Stimulated activated CD4-positive, alpha-beta T cell treated with anti-CD3 and anti-CD28 coated beads, TNF-alpha, amount 100 ng/mL, for 48 hours (primary cell): ENCODE data around the gene DNM1.
"Not testable (repeated sequence)": the region's sequence is repeated elsewhere in the genome, so short reads cannot be mapped to it uniquely, and the experiment has no call there.

ENCODE experiments used
- DNase-seq, 3 donors: peaks; one replicate each; pipeline ENCODE4 v3.0.0-alpha.2; 2020; ENCODE audit warnings: low read depth in 3 of 3

DNM1 gene

DNA sequence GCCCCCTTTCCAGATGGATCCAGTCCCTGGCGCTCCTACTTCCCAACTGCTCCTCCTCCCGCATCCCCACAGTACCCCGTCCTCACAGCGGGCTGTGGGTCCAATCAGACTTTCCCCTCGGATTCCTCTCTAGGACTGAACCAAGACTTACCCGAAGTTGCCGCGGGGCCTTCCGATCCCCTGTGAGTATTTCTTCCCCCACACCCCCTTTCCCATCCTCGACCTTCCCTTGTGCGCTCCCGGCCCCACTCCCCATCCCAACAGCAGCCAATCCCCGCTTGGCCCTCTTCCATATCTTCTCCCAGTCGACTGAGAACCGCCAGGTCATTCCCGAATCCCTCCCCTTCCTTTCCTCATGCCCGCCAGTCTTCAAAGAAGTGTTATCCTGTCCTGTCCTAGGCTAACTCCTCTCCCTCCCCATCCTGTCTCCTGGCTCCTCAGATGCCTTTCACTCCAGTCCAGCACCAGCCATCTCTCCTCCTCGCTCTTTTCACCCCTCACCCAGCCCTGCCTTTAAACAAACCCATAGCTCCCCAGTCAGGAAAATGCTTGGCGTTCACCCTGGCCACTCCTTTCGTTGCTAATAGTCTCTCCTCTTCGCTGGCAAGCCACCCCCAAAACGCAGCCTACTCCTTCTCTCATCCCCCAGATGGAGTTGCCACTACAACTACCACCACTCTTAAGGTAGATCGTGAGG is 73.5 kb downstream of the DNM1 start:
- DNase-seq: no peak

DNA sequence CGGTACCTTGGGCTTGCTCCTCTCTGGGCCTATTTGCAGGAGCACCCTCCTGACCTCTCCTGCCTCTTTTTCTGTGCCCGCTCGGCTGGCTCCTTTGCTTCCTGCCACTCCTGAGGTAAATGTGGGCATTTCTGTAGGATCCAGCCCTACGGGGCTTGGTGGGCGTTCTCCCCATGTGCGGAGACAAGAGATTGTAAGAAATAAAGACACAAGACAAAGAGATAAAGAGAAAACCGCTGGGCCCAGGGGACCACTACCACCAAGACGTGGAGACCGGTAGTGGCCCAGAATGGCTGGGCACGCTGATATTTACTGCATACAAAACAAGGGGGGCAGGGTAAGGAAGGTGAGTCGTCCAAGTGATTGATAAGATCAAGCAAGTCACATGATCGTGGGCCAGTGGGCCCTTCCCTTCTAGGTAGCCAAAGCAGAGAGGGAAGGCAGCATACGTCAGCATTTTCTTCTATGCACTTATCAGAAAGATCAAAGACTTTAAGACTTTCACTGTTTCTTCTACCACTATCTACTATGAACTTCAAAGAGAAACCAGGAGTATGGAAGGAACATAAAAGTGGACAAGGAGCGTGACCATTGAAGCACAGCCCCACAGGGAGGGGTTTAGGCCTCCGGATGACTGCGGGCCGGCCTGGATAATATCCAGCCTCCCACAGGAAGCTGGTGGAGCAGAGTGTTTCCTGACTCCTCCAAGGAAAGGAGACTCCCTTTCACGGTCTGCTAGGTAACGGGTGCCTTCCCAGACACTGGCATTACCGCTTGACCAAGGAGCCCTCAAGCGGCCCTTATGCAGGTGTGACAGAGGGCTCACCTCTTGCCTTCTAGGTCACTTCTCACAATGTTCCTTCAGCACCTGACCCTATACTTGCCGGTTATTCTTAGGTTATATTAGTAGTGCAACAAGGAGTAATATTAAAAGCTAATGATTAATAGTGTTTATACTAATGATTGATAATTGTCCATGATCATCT is 76.2 kb downstream of the DNM1 start:
- not testable (repeated sequence) for DNase-seq

DNA sequence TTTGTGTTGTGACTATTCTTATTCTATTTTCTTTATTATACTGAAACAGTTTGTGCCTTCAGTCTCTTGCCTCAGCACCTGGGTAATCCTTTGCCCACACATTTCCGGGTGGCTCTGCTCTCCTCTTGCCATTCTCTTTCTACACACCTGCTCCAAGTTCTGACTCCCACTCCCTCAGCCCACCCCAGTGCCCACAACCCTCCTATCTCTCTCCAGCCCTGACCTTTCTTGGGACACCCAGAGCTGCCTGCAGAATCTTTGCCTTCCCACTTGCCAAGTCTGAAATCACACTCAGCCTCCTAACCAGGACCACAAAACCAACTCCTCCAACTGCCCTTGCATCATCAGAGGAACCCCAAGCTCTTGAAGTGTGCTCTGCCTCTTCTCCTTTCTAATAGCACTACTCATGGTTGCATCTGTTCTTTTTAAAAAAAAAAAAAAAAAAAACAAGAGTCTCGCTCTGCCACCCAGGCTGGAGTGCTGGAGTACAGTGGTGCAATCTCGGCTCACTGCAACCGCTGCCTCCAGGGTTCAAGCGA is 77.0 kb downstream of the DNM1 start:
- no peak for DNase-seq

DNA sequence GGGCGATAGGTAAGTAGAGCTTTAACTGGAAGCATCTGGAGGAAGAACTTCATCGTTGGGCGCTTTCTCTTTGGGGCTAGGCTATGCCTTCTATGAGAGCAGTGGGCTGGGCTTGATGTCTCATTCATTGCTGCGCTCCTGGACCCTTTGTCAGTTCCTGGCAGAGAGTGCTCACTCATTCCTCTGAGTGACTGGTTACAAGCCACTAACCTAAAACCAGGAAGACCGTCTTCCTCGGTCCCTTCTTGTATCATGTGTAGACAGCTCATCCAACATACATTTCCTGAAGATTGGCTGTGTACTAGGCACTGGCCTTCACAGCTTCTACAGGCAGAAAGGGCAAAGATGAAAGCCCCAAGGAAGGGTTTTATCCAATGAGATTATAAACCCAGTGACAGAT is 79.3 kb downstream of the DNM1 start:
- DNase-seq: no peak

DNA sequence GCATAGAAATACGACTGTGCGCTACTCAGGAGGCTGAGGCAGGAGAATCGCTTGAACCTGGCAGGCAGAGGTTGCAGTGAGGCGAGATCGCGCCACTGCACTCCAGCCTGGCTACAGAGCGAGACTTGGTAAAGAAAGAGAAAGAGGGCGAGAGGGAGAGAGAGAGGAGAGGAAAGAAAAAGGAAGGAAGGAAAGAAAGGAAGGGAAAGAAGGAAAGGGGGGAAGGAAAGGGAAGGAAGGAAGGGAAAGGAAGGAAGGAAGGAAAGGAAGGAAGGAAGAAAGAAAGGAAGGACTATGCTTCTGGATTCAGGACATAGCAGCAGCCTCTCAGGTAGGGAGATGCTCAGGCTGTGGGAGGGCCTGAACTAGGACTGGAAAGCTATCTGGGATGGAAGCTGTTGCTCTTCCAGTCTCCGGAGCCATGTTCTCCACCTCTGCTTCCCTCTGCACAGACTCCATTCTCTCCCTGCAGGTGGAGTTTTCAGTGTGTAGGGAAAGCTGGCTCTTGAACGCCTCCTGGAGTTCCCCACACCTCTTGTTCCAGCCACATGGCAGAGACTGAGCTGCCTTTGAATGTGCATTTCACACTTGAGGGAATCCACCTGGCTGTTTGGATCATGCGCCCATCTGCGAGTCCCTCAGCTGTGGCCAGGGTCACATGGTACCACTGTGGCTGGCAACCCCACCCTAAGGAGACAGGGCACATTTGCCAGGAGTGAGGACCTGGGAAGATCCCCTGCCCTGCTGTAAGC is 82.0 kb downstream of the DNM1 start:
- no peak for DNase-seq

DNA sequence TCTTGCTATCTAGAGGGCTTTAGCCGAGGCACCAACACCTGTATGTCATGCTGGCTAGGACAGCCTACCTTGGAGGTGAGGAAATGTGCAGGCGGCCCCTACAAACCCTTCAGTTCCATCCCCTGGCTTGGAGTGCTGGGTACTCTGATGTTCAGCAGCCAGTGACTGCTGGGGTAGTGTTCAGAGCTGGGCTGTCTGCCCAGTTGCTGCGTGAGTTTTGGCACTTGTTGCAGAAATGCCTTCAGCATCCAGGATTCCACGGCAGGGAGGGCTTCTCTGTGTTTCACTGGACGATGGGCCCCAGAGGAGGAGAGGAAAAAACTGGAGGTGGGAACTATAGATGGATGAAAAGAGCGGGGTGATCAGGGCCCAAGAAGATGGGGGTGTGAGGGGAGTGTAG is 83.3 kb downstream of the DNM1 start:
- no peak for DNase-seq

DNA sequence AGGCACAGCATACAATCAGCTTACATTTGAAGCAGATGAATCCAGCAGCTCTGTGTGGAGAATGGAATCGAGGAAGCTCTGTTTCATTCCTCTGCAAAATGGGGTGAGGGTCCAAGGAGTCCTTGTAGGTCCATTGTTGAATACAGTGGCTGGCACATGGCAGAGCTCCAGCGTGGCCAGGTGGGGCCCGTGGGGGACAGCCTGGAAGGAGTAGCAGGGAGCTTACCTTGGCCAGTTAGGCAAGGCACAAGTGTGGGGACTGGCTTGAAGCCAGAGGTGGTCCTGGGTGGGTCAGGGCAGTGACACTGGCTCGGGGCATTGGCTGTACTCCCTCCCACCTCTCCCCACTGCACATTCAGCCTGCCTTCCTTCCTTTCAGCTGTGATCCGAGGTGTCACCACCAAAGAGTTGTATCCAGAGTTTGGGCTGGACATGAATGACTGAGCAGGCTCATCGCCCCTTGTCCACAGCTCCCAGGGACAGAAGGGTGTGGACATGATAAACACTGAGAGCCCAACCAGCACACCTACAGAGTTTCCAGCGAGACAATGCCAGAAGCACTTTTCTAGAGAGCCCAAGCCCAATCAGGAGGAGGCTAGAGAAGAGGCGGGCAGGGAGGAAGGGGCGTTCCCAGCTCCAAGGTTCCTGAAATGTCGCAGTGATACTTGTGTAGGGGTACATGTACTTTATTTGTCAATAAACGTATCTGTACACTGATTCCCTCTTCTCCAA is 85.3 kb downstream of the DNM1 start:
- no peak for DNase-seq

DNA sequence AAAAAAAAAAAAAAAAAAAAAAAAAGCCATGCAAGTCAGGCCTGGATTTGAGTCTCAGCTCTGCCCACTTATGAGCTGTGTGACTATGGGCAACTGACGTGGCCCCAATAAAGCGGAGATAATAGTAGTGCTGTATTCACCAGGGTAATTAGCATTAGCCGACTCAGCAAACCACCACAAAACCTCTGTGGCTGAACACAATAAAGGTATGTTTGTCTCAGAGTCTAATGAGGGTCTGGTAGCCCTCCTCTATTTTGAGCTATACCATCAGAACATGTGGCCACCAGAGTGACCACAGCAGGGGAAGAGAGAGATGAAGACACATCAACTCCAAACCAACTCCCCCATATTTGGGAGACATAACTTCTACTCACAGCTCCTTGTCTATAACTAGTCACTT is 88.8 kb downstream of the DNM1 start:
- no peak for DNase-seq

DNA sequence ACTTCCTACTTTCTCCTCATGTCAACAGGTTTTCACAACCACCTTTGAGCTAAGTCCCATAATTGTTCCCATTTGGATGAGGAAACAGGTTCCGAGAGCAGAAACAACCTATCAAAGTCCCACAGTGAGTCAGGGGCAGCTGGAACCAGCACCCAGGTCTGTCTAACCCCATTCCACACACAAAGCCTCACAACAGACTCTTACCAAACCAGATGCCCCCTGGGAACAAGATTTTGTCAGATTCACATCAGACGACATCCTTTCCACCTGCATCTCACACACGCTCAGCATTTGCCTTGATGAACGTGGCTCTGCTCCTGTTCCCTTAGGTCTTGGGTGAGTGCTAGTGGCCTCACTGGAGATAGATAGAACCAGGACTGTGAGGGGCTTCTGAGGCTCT is 89.9 kb downstream of the DNM1 start:
- no peak for DNase-seq

DNA sequence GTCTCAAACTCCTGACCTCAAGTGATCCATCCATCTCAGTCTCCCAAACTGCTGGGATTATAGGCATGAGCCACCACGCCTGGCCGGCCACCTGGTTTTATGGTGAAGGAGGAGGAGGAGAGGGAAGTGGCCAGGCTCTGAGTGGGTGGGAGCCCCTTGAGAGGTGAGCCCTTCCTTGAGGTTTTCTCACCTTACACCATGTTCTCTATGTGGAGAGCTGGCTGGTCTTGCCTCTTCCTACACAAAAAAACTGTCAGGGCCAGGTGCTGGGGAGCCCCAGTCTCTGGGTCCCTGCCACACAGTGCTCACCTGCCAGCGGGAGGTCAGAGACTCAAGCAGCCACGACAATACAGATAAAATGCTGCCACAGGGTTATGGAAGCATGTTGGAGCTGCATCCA is 91.0 kb downstream of the DNM1 start:
- no peak for DNase-seq

DNA sequence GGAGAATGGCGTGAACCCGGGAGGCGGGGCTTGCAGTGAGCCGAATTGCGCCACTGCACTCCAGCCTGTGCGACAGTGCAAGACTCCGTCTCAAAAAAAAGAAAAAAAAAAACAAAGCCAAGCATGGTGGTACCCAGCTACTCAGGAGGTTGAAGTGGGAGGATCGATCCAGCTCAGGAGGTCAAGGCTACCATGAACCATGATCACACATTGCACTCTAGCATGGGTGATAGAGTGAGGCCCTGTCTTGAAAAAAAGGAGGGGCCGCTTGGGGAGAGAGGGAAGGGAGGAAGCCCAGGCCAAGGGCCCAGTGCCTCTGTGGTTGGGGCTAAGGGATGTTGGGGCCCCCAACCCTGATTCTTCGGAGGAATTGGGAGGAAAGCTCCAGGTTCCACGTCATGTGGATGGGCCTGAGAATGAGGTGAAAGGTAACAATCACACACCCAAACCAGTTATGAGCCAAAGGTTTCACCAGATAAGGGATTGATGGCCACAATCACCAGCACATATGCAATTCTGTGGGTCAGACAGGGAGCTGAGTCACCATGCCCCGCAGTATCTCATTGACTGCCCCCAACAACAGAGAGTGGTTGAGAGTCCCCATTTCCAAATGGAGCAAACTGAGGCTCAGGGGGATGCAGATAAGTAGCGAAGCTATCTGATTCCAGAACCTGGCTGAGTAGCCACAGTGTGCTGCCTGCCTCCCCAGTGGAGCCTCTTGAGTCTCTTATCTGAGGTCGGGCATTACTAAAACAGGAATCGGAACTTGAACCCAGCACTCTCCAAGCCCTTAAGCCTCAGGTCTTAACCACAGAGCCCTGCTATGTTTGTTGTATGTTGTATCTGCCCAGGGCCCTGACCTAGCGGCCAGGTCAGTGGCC is 93.4 kb downstream of the DNM1 start:
- no peak for DNase-seq

DNA sequence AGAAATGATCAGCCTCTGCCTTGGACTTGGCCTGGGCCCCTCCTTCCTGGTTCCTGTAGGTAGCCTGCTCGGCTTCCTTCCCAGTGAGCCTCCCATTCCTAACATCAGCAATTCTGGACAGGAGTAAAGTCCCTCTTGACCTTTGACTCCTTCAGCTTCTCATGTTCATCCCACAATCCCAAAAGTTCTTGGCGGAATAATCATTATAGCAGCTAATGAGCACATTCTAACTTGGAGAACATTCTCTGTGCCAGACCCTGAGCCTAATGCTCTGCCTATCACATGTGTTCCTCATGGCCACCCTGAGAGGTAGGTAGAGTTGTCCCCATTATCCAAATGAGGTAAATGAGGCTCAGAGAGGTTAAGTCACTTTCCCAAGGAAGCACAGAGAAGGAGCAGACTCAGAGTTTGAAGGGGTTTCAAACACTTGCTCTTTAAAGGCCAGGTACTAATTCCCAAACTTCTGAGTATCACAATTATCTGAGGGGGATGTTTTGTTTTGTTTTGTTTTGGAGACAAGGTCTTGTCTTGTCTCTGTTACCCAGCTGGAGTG is 94.1 kb downstream of the DNM1 start:
- no peak for DNase-seq

DNA sequence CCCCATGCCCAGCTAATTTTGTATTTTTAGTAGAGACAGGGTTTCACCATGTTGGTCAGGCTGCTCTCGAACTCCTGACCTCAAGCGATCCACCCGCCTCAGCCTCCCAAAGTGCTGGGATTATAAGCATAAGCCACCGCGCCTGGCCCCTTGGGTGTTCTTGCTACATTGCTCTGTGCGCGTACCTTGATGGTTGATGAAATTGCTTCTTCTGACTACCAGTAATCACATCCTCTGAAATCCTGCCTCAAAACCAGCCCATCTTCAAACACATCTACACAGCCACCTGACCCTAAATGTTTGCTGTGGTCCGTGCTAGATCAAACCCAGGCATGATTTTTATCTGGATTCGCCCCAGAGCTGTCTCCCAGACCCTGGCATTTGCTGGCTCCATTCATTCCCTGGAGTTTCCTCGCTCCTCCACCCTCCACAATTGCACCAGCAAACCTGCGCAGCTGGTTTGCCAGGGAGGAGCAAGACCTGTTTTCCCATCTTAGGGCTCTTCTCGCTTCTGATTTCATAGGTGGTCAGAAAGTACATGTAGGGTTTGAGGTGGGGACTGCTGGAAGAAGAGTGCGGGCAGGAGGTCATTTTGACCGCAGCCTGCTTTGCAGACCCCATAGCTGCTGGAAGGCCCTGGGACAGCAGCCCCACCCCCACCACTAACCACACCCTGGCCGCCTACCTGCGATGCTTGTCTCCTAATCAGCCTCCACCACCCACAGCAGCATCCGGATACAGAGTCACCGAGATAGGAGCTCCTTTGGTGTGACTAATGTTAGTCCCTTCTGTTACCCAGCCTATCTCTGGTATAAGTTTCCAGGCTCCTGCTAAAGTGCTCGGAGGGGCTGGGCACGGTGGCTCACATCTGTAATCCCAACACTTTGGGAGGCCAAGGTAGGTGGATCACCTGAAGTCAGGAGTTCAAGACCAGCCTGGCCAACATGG is 95.6 kb downstream of the DNM1 start:
- no peak for DNase-seq

DNA sequence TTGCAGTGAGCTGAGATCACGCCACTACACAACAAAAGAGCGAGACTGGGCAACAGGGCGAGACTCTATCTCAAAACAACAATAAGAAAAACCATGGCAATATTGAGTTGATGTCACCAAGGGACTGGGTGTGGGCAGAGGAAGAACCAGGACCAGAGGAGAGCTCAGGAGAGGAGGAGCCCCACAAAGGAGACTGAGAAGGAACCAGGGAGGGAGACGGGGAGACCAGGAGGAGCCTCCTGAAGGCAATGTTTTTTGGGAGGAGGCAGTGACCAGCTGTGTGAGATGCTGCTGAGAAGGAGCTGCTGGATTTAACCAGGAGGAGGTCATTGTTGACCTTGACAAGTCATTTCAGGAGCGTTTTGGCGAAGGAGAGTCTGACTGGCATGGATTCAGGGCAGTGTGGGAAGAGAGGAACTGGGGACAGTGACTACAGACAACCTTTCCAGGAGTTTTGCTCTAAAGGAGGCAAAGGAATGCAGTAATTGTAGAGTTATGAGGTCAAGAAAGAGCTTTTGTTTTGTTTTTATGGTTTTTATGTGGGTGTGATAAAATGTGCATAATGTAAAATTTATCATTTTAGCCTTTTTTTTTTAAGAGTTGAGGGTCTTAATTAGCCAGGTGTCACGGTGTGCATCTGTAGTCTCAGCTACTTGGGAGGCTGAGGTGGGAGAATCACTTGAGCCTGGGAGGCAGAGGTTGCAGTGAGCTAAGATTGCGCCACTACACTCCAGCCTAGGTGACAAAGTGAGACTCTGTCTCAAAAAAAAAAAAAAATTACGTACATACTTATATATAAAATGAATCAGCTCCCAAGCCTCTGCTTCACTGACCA is 101.2 kb downstream of the DNM1 start:
- DNase-seq: no peak
